Measurements from ENCODE around the gene MX2. TPM values are rescaled to one million over a fixed set of nuclear protein-coding genes. Genes with fewer than 3 reads are reported as not detected.

The MX2 gene
- total RNA-seq, 2 donors from 2014 or later, result 1.7 to 4.9 TPM

DNA sequence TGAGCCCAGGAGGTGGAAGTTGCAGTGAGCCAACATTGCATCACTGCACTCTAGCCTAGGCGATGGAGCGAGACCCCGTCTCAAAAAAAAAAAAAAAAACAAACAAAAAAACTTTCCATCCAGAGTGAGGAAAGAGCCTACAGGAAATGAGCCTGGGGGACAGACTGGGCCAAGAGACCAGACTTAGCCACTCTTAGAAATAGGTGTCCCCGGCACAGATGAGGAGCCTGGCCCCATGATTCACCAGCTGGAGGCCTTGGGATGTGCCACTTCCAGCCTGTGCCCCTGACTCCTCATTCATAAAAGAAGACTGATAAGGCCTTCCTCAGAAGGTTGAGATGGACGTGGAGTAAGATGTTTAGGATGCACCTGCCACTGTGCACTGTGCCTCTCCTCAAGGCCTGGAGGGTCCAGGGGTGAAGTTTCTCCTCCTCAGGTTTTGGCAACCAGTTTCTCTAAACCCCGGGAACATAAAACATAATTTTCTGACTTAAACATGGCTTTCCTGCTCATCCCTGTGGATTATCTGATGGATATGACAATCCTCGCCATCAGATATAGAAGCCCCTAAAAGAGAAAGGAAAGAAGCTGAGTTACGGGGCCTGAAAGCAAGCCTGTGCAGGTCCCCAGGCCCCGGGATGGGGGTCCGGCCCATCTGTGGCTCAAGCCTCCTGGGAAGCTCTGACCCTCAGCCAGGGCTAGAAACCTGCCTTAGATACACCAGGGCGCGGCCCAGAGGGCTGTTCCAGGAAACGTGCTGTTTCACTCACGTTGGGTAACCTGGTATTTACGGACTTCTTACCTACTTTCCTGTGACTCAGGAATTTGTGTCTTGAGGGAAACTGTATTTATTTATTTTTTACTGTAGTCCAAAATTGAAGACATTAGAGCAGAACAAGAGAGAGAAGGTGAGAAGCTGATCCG, 90.2 kb downstream of the MX2 start:
- no peak for DNase-seq (ENCODE audit: low spot score)
- TF ChIP-seq POLR2AphosphoS5 (IDR thresholded peaks at IDR 0.05), result no peak
- TF ChIP-seq CTCF (IDR thresholded peaks at IDR 0.05), result no peak
- no peak for TF ChIP-seq POLR2A (IDR thresholded peaks at IDR 0.05)
- H3K27me3 ChIP-seq (replicated peaks; ENCODE audit: insufficient read depth), result no peaks in the 10 kb centered on the region
- intact Hi-C loops (cut with DNase I), result no loop called here
- H3K36me3 ChIP-seq, result no peaks in the 10 kb centered on the region
- H3K4me1 ChIP-seq (replicated peaks), result no peaks in the 10 kb centered on the region
- H3K27ac ChIP-seq, result no peak overlapping the region
- no peak overlapping the region for H3K4me3 ChIP-seq
- WGBS, result 82% methylated on average over 16 of the region's 16 CpGs
- no peaks in the 10 kb centered on the region for H3K9me3 ChIP-seq

- H3K27ac ChIP-seq, result no peak overlapping the region
- H3K9me3 ChIP-seq, result no peaks in the 10 kb centered on the region
- TF ChIP-seq CTCF (IDR thresholded peaks at IDR 0.05) (no peak), POLR2AphosphoS5 (IDR thresholded peaks at IDR 0.05) (no peak)
- H3K4me3 ChIP-seq, result no peak overlapping the region
- H3K4me1 ChIP-seq (replicated peaks), result no peaks in the 10 kb centered on the region
- intact Hi-C loops (cut with DNase I), result no loop called here
- no peaks in the 10 kb centered on the region for H3K36me3 ChIP-seq
- H3K27me3 ChIP-seq (replicated peaks; ENCODE audit: insufficient read depth), result no peaks in the 10 kb centered on the region
- 93% methylated on average over 3 of the region's 3 CpGs for WGBS
- no peak for DNase-seq (ENCODE audit: low spot score)
These were observed 91.4 kb downstream of the MX2 start for GRCh38 chr21:41453198-41453597.

DNA sequence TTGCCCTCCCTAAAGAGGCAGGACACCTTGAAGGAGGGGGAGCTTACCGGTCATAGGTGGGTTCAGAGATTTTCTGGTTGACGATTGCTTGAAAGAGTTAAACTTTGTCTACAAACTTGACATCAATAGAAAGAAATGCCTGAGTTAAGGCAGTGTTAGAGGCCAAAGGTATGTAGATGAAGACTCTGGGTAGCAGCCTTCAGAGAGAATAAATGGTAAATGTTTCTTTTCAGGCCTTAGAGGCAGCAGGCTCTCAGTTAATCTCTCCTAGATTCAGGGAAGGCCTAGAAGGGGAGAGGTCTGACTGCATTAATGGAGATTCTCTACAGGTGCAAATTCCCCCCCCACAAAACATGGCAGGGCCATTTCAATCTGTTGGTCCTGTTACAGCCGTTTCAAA, 91.9 kb downstream of the MX2 start:
- no peak overlapping the region for H3K27ac ChIP-seq
- intact Hi-C loops (cut with DNase I), result no loop called here
- whole genome bisulfite sequencing, result 80% methylated on average over 3 of the region's 3 CpGs
- H3K4me1 ChIP-seq (replicated peaks), result no peaks in the 10 kb centered on the region
- H3K9me3 ChIP-seq, result no peaks in the 10 kb centered on the region
- TF ChIP-seq CTCF (IDR thresholded peaks at IDR 0.05) (no peak), POLR2A (IDR thresholded peaks at IDR 0.05) (no peak), POLR2AphosphoS5 (IDR thresholded peaks at IDR 0.05) (no peak)
- no peak for DNase-seq (ENCODE audit: low spot score)
- H3K27me3 ChIP-seq (replicated peaks; ENCODE audit: insufficient read depth), result no peaks in the 10 kb centered on the region
- H3K36me3 ChIP-seq, result no peaks in the 10 kb centered on the region
- H3K4me3 ChIP-seq, result no peak overlapping the region

GRCh38 chr21:41458121-41458520, 96.3 kb downstream of the MX2 start:
- 88% methylated on average over 6 of the region's 6 CpGs for WGBS

More at GRCh38 chr21:41458121-41458520, 96.3 kb downstream of the MX2 start:
- Histone ChIP-seq H3K9me3 (no peaks in the 10 kb centered on the region), H3K27me3 (replicated peaks; ENCODE audit: insufficient read depth) (no peaks in the 10 kb centered on the region), H3K4me1 (replicated peaks) (no peaks in the 10 kb centered on the region), H3K4me3 (no peak overlapping the region), H3K27ac (no peak overlapping the region), H3K36me3 (no peaks in the 10 kb centered on the region)
- intact Hi-C loops (cut with DNase I), result loop anchor here (5.0 kb wide), 1 partner anchor 291 kb away; the partner anchor contains the start of gene BACE2
- TF ChIP-seq CTCF (IDR thresholded peaks at IDR 0.05) (no peak), POLR2AphosphoS5 (IDR thresholded peaks at IDR 0.05) (no peak), POLR2A (IDR thresholded peaks at IDR 0.05) (no peak)
- DNase-seq (ENCODE audit: low spot score), result no peak
